ENCODE results near the gene POMGNT1. TPM values are rescaled to one million over a fixed set of nuclear protein-coding genes. Genes with fewer than 3 reads are reported as not detected.

The POMGNT1 gene
- total and polyA plus RNA-seq, 2 donors (not counting 3 experiments of a cell fraction or from before 2014, with no cell fraction given): 64.4 to 67.5 TPM

DNA sequence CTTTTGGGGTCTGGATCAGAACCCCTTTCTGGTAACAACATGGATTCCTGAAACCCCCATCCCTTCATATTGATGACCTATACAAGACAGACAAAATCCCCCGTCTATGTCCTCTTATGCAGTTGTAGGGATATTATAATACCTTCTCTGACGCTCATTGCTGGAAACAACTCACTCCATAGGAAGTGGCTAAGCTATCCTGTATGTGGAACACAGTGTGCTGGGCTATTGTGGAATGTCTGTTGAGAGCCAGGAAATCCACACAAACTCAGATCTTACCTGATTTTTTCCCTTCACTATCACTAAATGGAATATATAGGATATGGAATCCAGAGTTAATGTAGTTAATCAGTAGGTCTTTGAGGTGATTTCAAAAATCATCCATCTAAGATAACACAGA lies 48.1 kb downstream of the POMGNT1 start:
- Histone ChIP-seq H3K9me3 (replicated peaks; ENCODE audit: control insufficient read depth, insufficient read depth, low read length) (no peaks in the 10 kb centered on the region), H3K4me2 (ENCODE audit: insufficient read depth, low read length) (no peak overlapping the region), H4K20me1 (replicated peaks; ENCODE audit: control insufficient read depth, extremely low read depth, insufficient read depth, low read length) (no peaks in the 10 kb centered on the region), H3K4me1 (ENCODE audit: control insufficient read depth, extremely low read depth, insufficient read depth, low read length) (no peaks in the 10 kb centered on the region), H3K79me2 (ENCODE audit: control insufficient read depth, insufficient read depth, low read length) (no peaks in the 10 kb centered on the region), H3K4me3 (replicated peaks in 1 of 3; ENCODE audit: insufficient read depth in 1 of 3, low read depth in 1 of 3, low read length in 3 of 3) (no peak overlapping the region), H3K27ac (ENCODE audit: insufficient read depth, low read depth, low read length) (no peak overlapping the region), H3K9ac (replicated peaks; ENCODE audit: extremely low read depth, insufficient read depth, low read length) (no peak overlapping the region), H3K36me3 (ENCODE audit: control insufficient read depth in 2 of 2, extremely low read depth in 1 of 2, insufficient read depth in 2 of 2, low read length in 2 of 2) (no peaks in the 10 kb centered on the region), H2AFZ (ENCODE audit: low read depth, low read length) (no peak overlapping the region), H3K9me1 (replicated peaks; ENCODE audit: control insufficient read depth, extremely low read depth, insufficient read depth, low read length) (no peaks in the 10 kb centered on the region), H3K27me3 (ENCODE audit: control insufficient read depth in 2 of 2, insufficient read depth in 2 of 2, low read length in 2 of 2) (no peaks in the 10 kb centered on the region)
- DNase-seq (ENCODE audit: low read depth, low spot score) (peak; percentile 17), FAIRE-seq (no peak)
- TF ChIP-seq JUN (IDR thresholded peaks at IDR 0.05; ENCODE audit: borderline replicate concordance, insufficient read depth, insufficient read length, low read depth) (no peak), FOS (IDR thresholded peaks at IDR 0.05; ENCODE audit: borderline replicate concordance, insufficient read depth, low read length) (no peak), GATA2 (IDR thresholded peaks at IDR 0.05; ENCODE audit: insufficient read depth, insufficient read length, low read depth, low read length) (no peak), POLR2AphosphoS5 (IDR thresholded peaks at IDR 0.05; ENCODE audit: insufficient read depth, low read depth, low read length) (no peak), CTCF (IDR thresholded peaks at IDR 0.05; ENCODE audit: extremely low read depth in 1 of 2, insufficient read depth in 1 of 2, low read depth in 1 of 2, low read length in 2 of 2) (no peak), EZH2 (IDR thresholded peaks at IDR 0.05; ENCODE audit: borderline replicate concordance, low read depth, low read length, severe bottlenecking) (no peak), MYC (IDR thresholded peaks at IDR 0.05; ENCODE audit: low read depth, low read length) (no peak), POLR2A (IDR thresholded peaks at IDR 0.05; ENCODE audit: low read depth, low read length) (no peak)
- TF ChIP-seq, protein P1, sequence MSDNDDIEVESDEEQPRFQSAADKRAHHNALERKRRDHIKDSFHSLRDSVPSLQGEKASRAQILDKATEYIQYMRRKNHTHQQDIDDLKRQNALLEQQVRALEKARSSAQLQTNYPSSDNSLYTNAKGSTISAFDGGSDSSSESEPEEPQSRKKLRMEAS (IDR thresholded peaks at IDR 0.05; ENCODE audit: insufficient read depth, insufficient read length): no peak
- dilution Hi-C loops (cut with MboI; ENCODE audit: extremely low pct_ligation_motif_present, low sequenced_read_pairs) (no loop called here), intact Hi-C loops (cut with micrococcal nuclease) (no loop called here)
- no TSS peak for BruUV-seq (replicated peaks)
- POLR2A ChIA-PET: no interaction called here
- CTCF ChIA-PET: interaction anchor here (1.2 kb wide), 1 partner anchor 19 kb away, joined by 4 read pairs; no protein-coding TSS in a partner anchor
